HG03039 (cell line): ENCODE data around the gene CLEC16A.

ENCODE experiments used
- ATAC-seq: cut with Tn5 transposase; IDR thresholded peaks from one replicate; pipeline ENCODE4 v1.9.1; 2021; ENCODE audit warnings: mild to moderate bottlenecking, moderate library complexity; ENCODE audit not compliant: unreplicated experiment

CLEC16A gene

DNA sequence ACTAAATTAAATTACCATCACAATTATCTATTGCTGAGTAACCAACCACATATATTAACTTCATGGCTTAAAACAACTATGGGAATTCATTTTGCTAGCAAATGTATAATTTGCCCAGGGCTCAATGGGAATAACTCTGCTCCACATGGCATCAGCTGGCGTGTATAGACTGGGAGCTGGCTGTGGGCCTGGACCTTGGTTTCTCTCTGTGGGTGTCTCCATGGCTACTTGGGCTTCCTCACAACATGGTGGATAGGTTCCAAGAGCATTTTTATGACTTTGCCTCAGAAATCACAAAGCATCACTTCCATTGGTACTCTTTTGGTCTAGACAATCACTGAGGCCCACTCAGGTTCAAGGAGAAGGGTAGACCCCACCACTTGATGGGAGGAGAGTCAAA is 166.8 kb downstream of the CLEC16A start:
- ATAC-seq, result no peak

- ATAC-seq, result no peak
These were observed 167.7 kb downstream of the CLEC16A start for GRCh38 chr16:11111856-11112634.

DNA sequence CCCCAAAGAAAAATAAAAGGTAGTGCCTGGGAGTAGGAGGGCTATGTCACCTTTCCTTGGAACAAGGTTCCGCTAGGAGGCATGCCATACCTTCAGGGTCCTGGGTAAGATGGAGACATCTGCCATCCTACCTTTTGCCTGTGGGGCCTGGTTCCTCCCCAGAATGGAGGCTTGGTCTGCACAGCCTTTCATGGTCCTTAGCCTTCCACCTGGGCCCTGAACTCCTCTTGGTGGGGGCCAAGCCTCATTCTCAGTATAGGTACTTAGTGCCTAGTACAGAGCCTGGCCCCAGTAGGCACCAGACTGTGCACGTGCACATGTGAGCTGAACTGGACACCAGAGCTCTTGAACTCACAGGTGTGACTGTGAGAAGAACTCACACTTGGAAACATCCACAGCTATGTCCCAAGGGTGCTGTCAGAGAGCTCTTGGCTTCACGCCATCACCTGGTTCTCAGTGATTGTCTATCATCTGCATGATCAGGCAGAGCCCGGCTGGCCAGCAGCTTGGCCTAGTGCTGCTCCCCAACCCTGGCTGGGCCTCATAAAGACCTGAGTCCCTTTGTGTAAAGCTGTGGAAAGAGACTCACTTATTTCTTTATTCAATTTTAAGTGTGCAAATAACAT is 168.5 kb downstream of the CLEC16A start:
- ATAC-seq, result no peak

DNA sequence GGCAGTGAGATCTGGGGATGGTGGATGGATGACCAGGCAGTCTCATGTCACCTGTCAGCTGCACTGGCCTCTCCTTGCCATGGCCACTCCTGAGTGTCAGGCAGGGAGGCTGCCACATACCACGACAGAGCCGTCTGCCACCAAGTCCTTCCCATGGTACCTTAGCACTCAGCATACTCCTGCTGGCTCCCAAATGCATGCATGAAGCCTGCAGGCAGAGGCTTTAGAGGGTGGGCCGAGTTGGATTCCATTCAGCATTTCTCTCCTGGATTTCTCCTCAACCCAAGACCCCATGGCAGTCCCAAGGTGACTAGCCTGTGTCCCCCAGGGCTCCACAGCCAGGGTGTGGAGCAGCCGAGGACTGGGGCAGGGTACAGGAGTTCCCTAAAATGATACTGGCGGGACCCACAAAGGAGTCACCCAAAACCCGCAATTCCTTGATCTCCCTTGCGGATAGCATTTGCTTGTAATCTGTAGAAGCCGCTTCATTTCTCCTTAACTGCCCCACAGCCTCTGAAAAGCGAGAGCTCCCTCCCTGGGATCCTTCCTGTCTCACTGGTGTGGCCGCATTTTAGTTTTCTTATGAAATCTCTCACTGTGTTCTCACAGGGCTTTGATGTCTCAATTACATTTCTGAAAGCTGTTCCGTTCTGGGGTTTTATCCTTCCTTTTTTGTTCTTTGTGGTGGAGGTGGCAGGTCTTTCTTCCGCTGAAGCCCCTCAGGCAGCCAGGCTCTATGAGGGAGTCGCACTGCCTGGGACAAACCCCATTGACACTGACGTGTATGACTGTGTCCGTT is 170.2 kb downstream of the CLEC16A start:
- ATAC-seq, result no peak

DNA sequence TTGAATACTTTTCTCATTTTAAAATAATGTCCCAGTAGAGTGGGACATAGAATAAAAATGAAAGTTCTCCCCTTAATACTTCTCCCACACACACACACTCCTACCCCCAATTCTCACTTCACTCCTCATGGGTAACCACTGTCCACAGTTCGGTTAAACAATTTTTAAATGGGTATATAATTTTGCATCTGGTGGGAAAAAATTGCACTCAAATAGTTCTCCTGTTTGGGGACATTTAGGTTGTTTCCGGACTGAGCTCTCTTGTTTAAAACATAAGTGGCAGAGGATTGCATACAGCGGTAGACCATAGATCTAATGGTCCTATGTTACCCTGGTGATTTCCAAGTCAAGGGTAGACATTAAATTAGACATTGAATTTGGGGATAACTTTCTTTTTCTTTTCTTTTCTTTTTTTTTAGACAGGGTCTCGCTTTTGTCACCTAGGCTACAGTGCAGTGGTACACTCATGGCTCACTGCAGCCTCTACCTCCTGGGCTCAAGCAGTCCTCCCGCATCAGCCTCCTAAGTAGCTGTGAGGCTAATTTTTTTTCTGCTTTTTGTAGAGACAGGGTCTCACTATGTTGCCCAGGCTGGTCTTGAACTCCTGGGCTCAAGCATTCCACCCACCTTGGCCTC is 173.3 kb downstream of the CLEC16A start:
- no peak for ATAC-seq

GRCh38 chr16:11118479-11118878 is 174.1 kb downstream of the CLEC16A start:
- ATAC-seq, result no peak

- no peak for ATAC-seq
These were observed 176.8 kb downstream of the CLEC16A start for GRCh38 chr16:11121083-11121608.

GRCh38 chr16:11121914-11122692 is 177.7 kb downstream of the CLEC16A start:
- ATAC-seq, result no peak

- ATAC-seq, result no peak
These were observed 179.3 kb downstream of the CLEC16A start for GRCh38 chr16:11123666-11124065.

DNA sequence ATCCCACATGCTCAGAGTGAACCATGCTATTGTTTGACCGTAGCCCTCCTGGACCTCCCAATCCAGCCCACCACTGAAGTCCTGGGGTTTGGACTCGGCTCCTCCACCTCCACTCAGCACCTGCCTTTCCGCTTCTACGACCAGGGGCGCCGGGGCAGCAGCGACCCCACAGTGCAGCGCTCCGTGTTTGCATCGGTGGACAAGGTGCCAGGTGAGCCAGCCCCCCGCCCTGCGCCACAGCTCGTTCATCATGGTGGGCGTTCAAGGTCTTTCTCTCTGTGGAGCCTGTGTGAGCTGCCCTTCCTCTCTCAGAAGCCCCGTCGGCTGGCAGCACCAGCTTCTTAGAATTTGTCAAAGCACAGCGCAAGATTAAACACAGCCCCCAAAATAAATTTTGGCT is 181.6 kb downstream of the CLEC16A start:
- ATAC-seq, result no peak

GRCh38 chr16:11126399-11127054 is 182.2 kb downstream of the CLEC16A start:
- ATAC-seq, result no peak

- ATAC-seq, result no peak
These were observed 183.3 kb downstream of the CLEC16A start for GRCh38 chr16:11127610-11128195.

DNA sequence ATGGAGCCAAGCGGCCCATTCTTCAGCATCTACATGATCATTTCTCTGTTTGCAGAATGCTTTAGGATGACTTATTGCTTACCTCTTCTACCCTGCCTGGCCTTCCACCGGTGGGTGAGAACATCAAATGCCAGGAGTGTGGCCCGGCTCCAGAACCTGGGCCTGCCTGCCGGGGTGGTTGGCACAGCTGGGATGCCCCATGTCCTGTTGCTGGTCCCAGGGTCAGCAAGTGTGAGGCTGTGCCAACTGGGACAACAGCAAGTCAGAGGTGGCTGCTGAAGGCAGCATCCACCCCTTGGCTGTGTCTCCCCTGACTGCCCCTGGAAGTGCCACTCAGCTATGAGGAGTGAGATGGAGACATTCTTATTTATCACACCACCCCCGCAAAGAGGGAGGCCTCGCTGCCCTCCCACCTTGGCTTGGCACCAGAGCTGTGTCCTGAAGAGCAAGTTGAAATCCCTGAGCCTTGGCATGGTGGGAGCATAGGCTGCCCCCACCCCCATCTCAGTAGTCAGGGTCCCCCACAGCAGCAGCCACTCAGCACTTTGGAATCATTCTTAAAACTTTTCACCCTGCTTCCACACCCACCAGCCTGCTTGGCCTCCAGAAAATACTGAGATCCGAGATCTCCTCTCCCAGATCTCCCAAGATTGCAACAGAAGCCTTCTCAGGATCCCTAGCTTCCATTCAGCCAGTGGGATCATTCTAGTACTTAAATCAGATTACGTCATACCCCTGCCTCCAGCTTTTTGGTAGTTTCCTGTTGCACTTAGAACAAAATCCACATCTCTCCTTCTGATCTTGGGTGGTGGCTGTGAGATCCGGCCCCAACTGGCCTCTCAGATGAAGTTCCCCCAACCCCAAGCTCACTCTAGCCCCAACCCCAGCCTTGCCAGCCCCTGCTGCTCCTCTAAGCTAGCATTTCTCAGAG is 184.1 kb downstream of the CLEC16A start:
- no peak for ATAC-seq

DNA sequence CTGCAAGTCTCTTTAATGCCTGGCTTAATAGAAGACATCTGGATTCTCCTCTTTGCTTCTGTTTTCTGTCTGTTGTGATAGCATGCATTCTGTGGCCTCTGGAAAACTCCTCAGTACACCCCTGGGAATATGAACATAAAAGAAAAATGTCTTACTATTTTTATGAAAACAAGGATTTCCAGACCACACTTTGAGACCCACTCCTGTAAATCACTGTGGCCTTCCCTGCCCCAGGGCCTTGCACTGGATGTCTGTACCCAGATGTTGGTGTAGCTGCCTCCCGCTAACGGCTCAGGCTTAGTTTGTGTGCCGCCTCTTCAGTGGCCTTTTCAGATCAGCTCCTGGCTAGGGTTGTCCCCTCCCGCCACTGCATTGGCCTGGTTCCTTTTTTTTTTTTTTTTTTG is 185.0 kb downstream of the CLEC16A start:
- no peak for ATAC-seq

DNA sequence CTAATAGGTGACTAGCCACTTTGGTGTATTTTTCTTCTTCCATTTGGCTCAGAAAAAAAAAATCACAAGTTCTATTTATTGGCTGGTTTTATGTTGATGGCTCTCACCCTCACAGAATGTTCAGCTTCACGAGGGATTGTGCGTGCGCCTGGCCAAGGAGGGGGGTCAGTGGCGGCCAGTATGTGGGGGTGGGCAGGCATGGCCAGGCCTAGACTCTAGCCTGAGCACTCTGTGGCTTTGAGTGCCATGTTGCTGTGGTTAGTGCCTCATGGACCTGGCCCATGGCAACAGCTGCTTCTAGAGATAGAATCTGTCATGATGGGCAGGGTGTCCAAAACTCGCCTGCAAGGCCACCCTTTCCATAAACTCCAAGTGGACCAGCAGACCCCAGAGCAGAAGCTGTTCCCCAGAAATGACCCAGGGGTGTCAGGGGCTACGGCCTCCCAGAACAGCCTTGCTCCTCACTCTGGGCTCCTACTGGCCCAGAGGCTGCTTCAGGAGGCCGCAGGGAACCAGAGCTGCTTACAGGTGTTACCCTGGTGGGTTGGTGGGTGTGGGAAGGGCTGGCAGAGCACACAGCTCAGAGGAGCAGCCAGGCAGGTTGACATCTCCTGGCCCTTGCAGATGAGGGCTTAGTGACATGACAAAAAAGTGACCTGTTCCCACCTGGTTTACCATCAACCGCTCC is 186.8 kb downstream of the CLEC16A start:
- no peak for ATAC-seq

- ATAC-seq, result no peak
These were observed 187.3 kb downstream of the CLEC16A start for GRCh38 chr16:11131706-11132105.

- no peak for ATAC-seq
These were observed 189.1 kb downstream of the CLEC16A start for GRCh38 chr16:11133344-11133943.
